A549 treated with AZD2906 at 1 μM for 4 hours (cell line): ENCODE measurements around the gene MARCHF6. TPM values are rescaled to one million over a fixed set of nuclear protein-coding genes. Genes with fewer than 3 reads are reported as not detected.

Experiments used
- total RNA-seq: library from RNA; stranded (reverse); fragments of 200-300 nt; extraction: Qiagen RNA extraction; gene quantifications from 5 replicates; pipeline ENCODE4 v1.2.3, GENCODE V29; 2022

The MARCHF6 gene
- total RNA-seq, result 54.8 to 73.9 TPM (median 70.1 TPM) in 5 replicates

GRCh38 chr5:10353241-10354047, at the start of gene MARCHF6:
Gene MARCHF6 (plus strand): TSS chr5:10353695. CDS start chr5:10353899, 204 bp downstream.

GRCh38 chr5:10307206-10308148, 46.0 kb upstream of the MARCHF6 start, which contains the start of gene CMBL:
Gene CMBL (minus strand): TSS chr5:10307902. CDS start chr5:10290762, 17,140 bp downstream.

Other genes starting within 250 kb of the MARCHF6 start
- 11.2 to 16.3 TPM (median 11.7 TPM) in 5 replicates for gene ATPSCKMT, start 103.8 kb upstream of the MARCHF6 start, total RNA-seq
- gene CCT5, start 103.4 kb upstream of the MARCHF6 start, total RNA-seq, result 475 to 758 TPM (median 501 TPM) in 5 replicates
- 20.5 to 23.9 TPM (median 21.4 TPM) in 5 replicates for gene CMBL, start 45.8 kb upstream of the MARCHF6 start, total RNA-seq
- 2.1 to 2.4 TPM (median 2.3 TPM) in 5 replicates for gene ROPN1L, start 88.2 kb downstream of the MARCHF6 start, total RNA-seq
- 10.2 to 11.6 TPM (median 10.6 TPM) in 5 replicates for gene ANKRD33B, start 210.4 kb downstream of the MARCHF6 start, total RNA-seq